ENCODE measurements around the gene CCPG1. TPM values are rescaled to one million over a fixed set of nuclear protein-coding genes. Genes with fewer than 3 reads are reported as not detected.

CCPG1 gene
- total RNA-seq, 3 donors from 2014 or later (not counting 1 experiment from before 2014, with no cell fraction given) = 41.6 to 53.6 (median 43.8) TPM

GRCh38 chr15:55356985-55357585 lies 51.1 kb downstream of the CCPG1 start:
- H3K4me3 Mint-ChIP-seq = no peak overlapping the region
- ATAC-seq (no peak), DNase-seq (no peak)
- TF ChIP-seq CTCF (IDR thresholded peaks at IDR 0.05) = no peak
- H3K36me3 ChIP-seq (ENCODE audit: control insufficient read depth, insufficient read depth, low read length) = peaks cover 30% of the 10 kb centered on the region
- no peaks in the 10 kb centered on the region for H3K9me3 Mint-ChIP-seq
- H3K27me3 ChIP-seq (ENCODE audit: control insufficient read depth, insufficient read depth, low read length) = no peaks in the 10 kb centered on the region
- peaks cover 11% of the 10 kb centered on the region for H3K36me3 Mint-ChIP-seq
- no peaks in the 10 kb centered on the region for H3K9me3 ChIP-seq (ENCODE audit: control insufficient read depth, insufficient read depth, low read length)
- H3K27ac ChIP-seq (ENCODE audit: low read length) = no peak overlapping the region
- H3K4me1 Mint-ChIP-seq = peaks cover 0 to 13% of the 10 kb centered on the region in 2 donors
- intact Hi-C loops (cut with micrococcal nuclease) = no loop called here
- H3K4me1 ChIP-seq (ENCODE audit: control insufficient read depth, insufficient read depth, low read length) = no peaks in the 10 kb centered on the region
- H3K4me3 ChIP-seq (ENCODE audit: low read length) = no peak overlapping the region
- H3K27ac Mint-ChIP-seq = peak overlapping the region in 1 of 2 donors; percentile 65
- no peaks in the 10 kb centered on the region for H3K27me3 Mint-ChIP-seq (ENCODE audit: low read depth in 2 of 2)
- WGBS (ENCODE audit: insufficient coverage) = 96% methylated on average over 5 of the region's 5 CpGs

GRCh38 chr15:55353025-55353424 lies 55.1 kb downstream of the CCPG1 start:
- Mint-ChIP-seq H3K27ac (no peak overlapping the region), H3K4me3 (no peak overlapping the region), H3K27me3 (ENCODE audit: low read depth in 2 of 2) (no peaks in the 10 kb centered on the region), H3K4me1 (peaks cover 0 to 5% of the 10 kb centered on the region in 2 donors), H3K36me3 (no peaks in the 10 kb centered on the region), H3K9me3 (no peaks in the 10 kb centered on the region)
- H3K4me3 ChIP-seq (ENCODE audit: low read length) = no peak overlapping the region
- no peaks in the 10 kb centered on the region for H3K4me1 ChIP-seq (ENCODE audit: control insufficient read depth, insufficient read depth, low read length)
- no peaks in the 10 kb centered on the region for H3K27me3 ChIP-seq (ENCODE audit: control insufficient read depth, insufficient read depth, low read length)
- no CpG with 5 or more reads among the region's 2 CpGs for WGBS (ENCODE audit: insufficient coverage)
- ATAC-seq = no peak
- H3K9me3 ChIP-seq (ENCODE audit: control insufficient read depth, insufficient read depth, low read length) = no peaks in the 10 kb centered on the region
- TF ChIP-seq CTCF (IDR thresholded peaks at IDR 0.05) = no peak
- intact Hi-C loops (cut with micrococcal nuclease) = no loop called here
- DNase-seq = no peak
- no peak overlapping the region for H3K27ac ChIP-seq (ENCODE audit: low read length)
- H3K36me3 ChIP-seq (ENCODE audit: control insufficient read depth, insufficient read depth, low read length) = peaks cover 33% of the 10 kb centered on the region

- no peak overlapping the region for H3K27ac ChIP-seq (ENCODE audit: low read length)
- intact Hi-C loops (cut with micrococcal nuclease) = no loop called here
- WGBS (ENCODE audit: insufficient coverage) = 100% methylated on average over 2 of the region's 2 CpGs
- no peaks in the 10 kb centered on the region for H3K4me1 ChIP-seq (ENCODE audit: control insufficient read depth, insufficient read depth, low read length)
- no peaks in the 10 kb centered on the region for H3K36me3 Mint-ChIP-seq
- no peak overlapping the region for H3K4me3 ChIP-seq (ENCODE audit: low read length)
- H3K27ac Mint-ChIP-seq = no peak overlapping the region
- H3K36me3 ChIP-seq (ENCODE audit: control insufficient read depth, insufficient read depth, low read length) = peaks cover 33% of the 10 kb centered on the region
- H3K9me3 Mint-ChIP-seq = no peaks in the 10 kb centered on the region
- no peaks in the 10 kb centered on the region for H3K27me3 ChIP-seq (ENCODE audit: control insufficient read depth, insufficient read depth, low read length)
- no peaks in the 10 kb centered on the region for H3K9me3 ChIP-seq (ENCODE audit: control insufficient read depth, insufficient read depth, low read length)
- no peaks in the 10 kb centered on the region for H3K4me1 Mint-ChIP-seq
- no peak for TF ChIP-seq CTCF (IDR thresholded peaks at IDR 0.05)
- no peak for ATAC-seq
- no peak overlapping the region for H3K4me3 Mint-ChIP-seq
- no peak for DNase-seq
- H3K27me3 Mint-ChIP-seq (ENCODE audit: low read depth in 2 of 2) = no peaks in the 10 kb centered on the region
Measured at GRCh38 chr15:55349282-55349681, 58.9 kb downstream of the CCPG1 start.

- ATAC-seq = no peak
- Histone ChIP-seq H3K27me3 (ENCODE audit: control insufficient read depth, insufficient read depth, low read length) (no peaks in the 10 kb centered on the region), H3K4me1 (ENCODE audit: control insufficient read depth, insufficient read depth, low read length) (no peaks in the 10 kb centered on the region), H3K27ac (ENCODE audit: low read length) (no peak overlapping the region), H3K4me3 (ENCODE audit: low read length) (no peak overlapping the region), H3K9me3 (ENCODE audit: control insufficient read depth, insufficient read depth, low read length) (no peaks in the 10 kb centered on the region), H3K36me3 (ENCODE audit: control insufficient read depth, insufficient read depth, low read length) (peaks cover 37% of the 10 kb centered on the region)
- no peak for TF ChIP-seq CTCF (IDR thresholded peaks at IDR 0.05)
- H3K27ac Mint-ChIP-seq = peak overlapping the region in 1 of 2 donors; percentile 51
- H3K9me3 Mint-ChIP-seq = no peaks in the 10 kb centered on the region
- no peaks in the 10 kb centered on the region for H3K27me3 Mint-ChIP-seq (ENCODE audit: low read depth in 2 of 2)
- 95% methylated on average over 4 of the region's 4 CpGs for WGBS (ENCODE audit: insufficient coverage)
- no peaks in the 10 kb centered on the region for H3K36me3 Mint-ChIP-seq
- DNase-seq = no peak
- intact Hi-C loops (cut with micrococcal nuclease) = no loop called here
- H3K4me3 Mint-ChIP-seq = no peak overlapping the region
- H3K4me1 Mint-ChIP-seq = no peaks in the 10 kb centered on the region
Measured at GRCh38 chr15:55348281-55348778, 59.8 kb downstream of the CCPG1 start.
